ENCODE measurements around the gene WDSUB1. TPM values are rescaled to one million over a fixed set of nuclear protein-coding genes. Genes with fewer than 3 reads are reported as not detected.

Gene WDSUB1
- total and polyA plus RNA-seq, 4 donors = 2.0 to 6.1 (median 4.4) TPM

- Histone ChIP-seq H3K9me3 (ENCODE audit: control insufficient read depth in 4 of 4, low read length in 3 of 4) (no peaks in the 10 kb centered on the region), H3K4me3 (ENCODE audit: low read depth in 1 of 3, low read length in 3 of 3) (no peak overlapping the region), H3K27me3 (ENCODE audit: control insufficient read depth in 4 of 4, insufficient read depth in 4 of 4, low read length in 3 of 4) (no peaks in the 10 kb centered on the region), H3K9ac (ENCODE audit: low read depth in 1 of 2, low read length in 2 of 2) (no peak overlapping the region), H3K36me3 (ENCODE audit: control insufficient read depth in 4 of 4, insufficient read depth in 3 of 4, low read depth in 1 of 4, low read length in 3 of 4) (peaks cover 0 to 11% (median 1%) of the 10 kb centered on the region in 4 donors), H3K27ac (ENCODE audit: low read depth in 1 of 2, low read length in 2 of 2) (no peak overlapping the region), H3K4me1 (ENCODE audit: control insufficient read depth in 4 of 4, insufficient read depth in 4 of 4, low read length in 3 of 4) (peaks cover 2 to 6% (median 4%) of the 10 kb centered on the region in 4 donors)
- 96% methylated on average over 6 of the region's 6 CpGs for WGBS
- no peak for TF ChIP-seq ATF3 (IDR thresholded peaks at IDR 0.05)
- no peak for TF ChIP-seq CTCF (IDR thresholded peaks at IDR 0.05; ENCODE audit: low read depth, low read length, missing input control)
- no peak for TF ChIP-seq TAF1 (conservative IDR thresholded peaks at IDR 0.05)
- TF ChIP-seq FOXA1 (IDR thresholded peaks at IDR 0.05) = no peak
- no peak for TF ChIP-seq YY1 (IDR thresholded peaks at IDR 0.05)
- TF ChIP-seq MAX (IDR thresholded peaks at IDR 0.05) = no peak
- TF ChIP-seq JUND (IDR thresholded peaks at IDR 0.05) = no peak
- no peak for TF ChIP-seq HNF4A (conservative IDR thresholded peaks at IDR 0.05)
- no peak for TF ChIP-seq RXRA (IDR thresholded peaks at IDR 0.05)
- TF ChIP-seq REST (IDR thresholded peaks at IDR 0.05) = no peak
- no peak for DNase-seq (ENCODE audit: low spot score)
Measured at GRCh38 chr2:159281002-159281401, 5.5 kb downstream of the WDSUB1 start.

GRCh38 chr2:159279700-159280099, 6.8 kb downstream of the WDSUB1 start:
- DNase-seq (ENCODE audit: low spot score) = no peak
- no peaks in the 10 kb centered on the region for H3K27me3 ChIP-seq (ENCODE audit: control insufficient read depth in 4 of 4, insufficient read depth in 4 of 4, low read length in 3 of 4)
- no peaks in the 10 kb centered on the region for H3K4me1 ChIP-seq (ENCODE audit: control insufficient read depth in 4 of 4, insufficient read depth in 4 of 4, low read length in 3 of 4)
- H3K36me3 ChIP-seq (ENCODE audit: control insufficient read depth in 4 of 4, insufficient read depth in 3 of 4, low read depth in 1 of 4, low read length in 3 of 4) = peaks cover 0 to 11% (median 3%) of the 10 kb centered on the region in 4 donors
- 98% methylated on average over 2 of the region's 2 CpGs for WGBS
- no peak for TF ChIP-seq GABPA (IDR thresholded peaks at IDR 0.05 in 1 of 2, conservative IDR thresholded peaks at IDR 0.05 in 1 of 2)
- TF ChIP-seq SP1 (IDR thresholded peaks at IDR 0.05) = no peak
- no peak for TF ChIP-seq YY1 (IDR thresholded peaks at IDR 0.05)
- TF ChIP-seq NR2F2 (IDR thresholded peaks at IDR 0.05) = no peak
- no peak for TF ChIP-seq CTCF (IDR thresholded peaks at IDR 0.05; ENCODE audit: low read depth, low read length, missing input control)
- TF ChIP-seq MAX (IDR thresholded peaks at IDR 0.05) = no peak
- no peak for TF ChIP-seq EGR1 (IDR thresholded peaks at IDR 0.05; ENCODE audit: low read depth in 2 of 2)
- TF ChIP-seq RXRA (IDR thresholded peaks at IDR 0.05) = no peak
- no peak for TF ChIP-seq HNF4G (IDR thresholded peaks at IDR 0.05)
- TF ChIP-seq FOXA2 (IDR thresholded peaks at IDR 0.05) = no peak
- H3K9me3 ChIP-seq (ENCODE audit: control insufficient read depth in 4 of 4, low read length in 3 of 4) = no peaks in the 10 kb centered on the region
- no peak overlapping the region for H3K4me3 ChIP-seq (ENCODE audit: low read depth in 1 of 3, low read length in 3 of 3)
- no peak overlapping the region for H3K9ac ChIP-seq (ENCODE audit: low read depth in 1 of 2, low read length in 2 of 2)
- H3K27ac ChIP-seq (ENCODE audit: low read depth in 1 of 2, low read length in 2 of 2) = no peak overlapping the region
